K562 (cell line): ENCODE results near the gene COL16A1. TPM values are rescaled to one million over a fixed set of nuclear protein-coding genes. Genes with fewer than 3 reads are reported as not detected.

Source experiments
- CHD1 ChIP-seq: fragments of 200-600 bp; sonication (generic); IDR thresholded peaks from one replicate; pipeline ENCODE4 v1.6.1; 2012; ENCODE audit warnings: mild to moderate bottlenecking, moderate library complexity, low read length, inconsistent platforms
- CTBP1 ChIP-seq: fragments of 450-650 bp; IDR thresholded peaks from 2 replicates; pipeline ENCODE4 v1.6.1; 2016; ENCODE audit warnings: borderline replicate concordance
- ETV5 ChIP-seq: sonication (generic); formaldehyde crosslinking; IDR thresholded peaks from 2 replicates; pipeline ENCODE4 v1.4.0; 2020; ENCODE audit warnings: low read depth, mild to moderate bottlenecking, missing genetic modification reagents
- FOXP4 ChIP-seq: sonication (generic); formaldehyde crosslinking; IDR thresholded peaks from 2 replicates; pipeline ENCODE4 v1.8.0; 2022; ENCODE audit warnings: mild to moderate bottlenecking, missing genetic modification reagents, borderline replicate concordance
- MEF2D ChIP-seq: conservative IDR thresholded peaks from 2 replicates; pipeline ENCODE4 v1.6.1; 2016; ENCODE audit warnings: low read depth, missing genetic modification characterization, missing compliant biosample characterization
- NCOA1 ChIP-seq: fragments of 450-650 bp; IDR thresholded peaks from 2 replicates; pipeline ENCODE4 v1.6.1; 2016; ENCODE audit warnings: low read depth
- NCOA4 ChIP-seq: fragments of 450-650 bp; IDR thresholded peaks from 2 replicates; pipeline ENCODE4 v1.6.1; 2018; ENCODE audit warnings: mild to moderate bottlenecking; ENCODE audit not compliant: partially characterized antibody
- NR0B1 ChIP-seq: fragments of 450-650 bp; IDR thresholded peaks from one replicate; pipeline ENCODE4 v1.6.1; 2018; ENCODE audit warnings: mild to moderate bottlenecking, moderate library complexity; ENCODE audit not compliant: partially characterized antibody
- RAD51 ChIP-seq: fragments of 450-650 bp; IDR thresholded peaks from 2 replicates; pipeline ENCODE4 v1.7.1; 2016; ENCODE audit warnings: low read depth, mild to moderate bottlenecking, borderline replicate concordance
- RBM39 ChIP-seq: fragments of 200-400 bp; formaldehyde crosslinking; optimal IDR thresholded peaks from 2 replicates; pipeline ENCODE3; 2018; ENCODE audit warnings: low read depth, low read length
- TGIF2 ChIP-seq: sonication (generic); formaldehyde crosslinking; IDR thresholded peaks from 2 replicates; pipeline ENCODE4 v1.8.1; 2022; ENCODE audit warnings: mild to moderate bottlenecking, missing genetic modification reagents, moderate library complexity
- TOE1 ChIP-seq, 2 experiments: fragments of 450-650 bp in 1 of 2; sonication (generic) in 1 of 2; formaldehyde crosslinking in 1 of 2; IDR thresholded peaks; 2 replicates each; pipeline versions ENCODE4 v1.7.1 to v1.8.0; 2016 to 2022; ENCODE audit warnings: borderline replicate concordance in 2 of 2, mild to moderate bottlenecking in 2 of 2, antibody characterized with exemption in 1 of 2, inconsistent platforms in 1 of 2, low read depth in 1 of 2, missing genetic modification reagents in 1 of 2, moderate library complexity in 1 of 2
- ZBTB8A ChIP-seq: fragments of 450-650 bp; IDR thresholded peaks from 2 replicates; pipeline ENCODE4 v1.6.1; 2018; ENCODE audit warnings: mild to moderate bottlenecking, moderate library complexity; ENCODE audit not compliant: partially characterized antibody
- ZFP1 ChIP-seq: fragments of 450-650 bp; formaldehyde crosslinking; IDR thresholded peaks from 2 replicates; pipeline ENCODE4 v1.4.0; 2020; ENCODE audit warnings: mild to moderate bottlenecking, mixed read lengths
- ZNF717 ChIP-seq: fragments of 250-450 bp; sonication (Bioruptor Pico); IDR thresholded peaks from 2 replicates; pipeline ENCODE4 v1.5.0; 2021
- polyA plus RNA-seq, 8 experiments: library from polyadenylated mRNA; depleted of rRNA in 4 of 8; stranded (reverse) in 5 of 8; unstranded in 3 of 8; fragments of >200 nt; fragmentation: Nextera tagmentation in 2 of 8; fragmentation: Illumina TruSeq in 1 of 8; extraction: Ambion mirVana in 2 of 8; extraction: Trizol in 1 of 8; gene quantifications; 2 replicates each; pipeline versions ENCODE4 v1.2.1 to v1.2.3, GENCODE V29; 2011 to 2014; ENCODE audit warnings: inconsistent platforms in 1 of 8, missing spikeins in 1 of 8
- total RNA-seq, 7 experiments: library from RNA; depleted of rRNA in 6 of 7; stranded (reverse); fragments of >200 nt in 6 of 7; fragmentation: Illumina TruSeq in 2 of 7; extraction: Trizol in 2 of 7; gene quantifications; 2 replicates each; pipeline versions ENCODE4 v1.2.1 to v1.2.3, GENCODE V29; 2011 to 2021; ENCODE audit warnings: low replicate concordance in 1 of 7
- TF ChIP-seq, protein P1 (sequence below): sonication (generic); formaldehyde crosslinking; IDR thresholded peaks from 2 replicates; pipeline ENCODE4 v1.8.0; 2022; ENCODE audit warnings: mild to moderate bottlenecking, missing genetic modification reagents
- TF ChIP-seq, protein P2 (sequence below): sonication (generic); formaldehyde crosslinking; IDR thresholded peaks from 2 replicates; pipeline ENCODE4 v1.8.1; 2022; ENCODE audit warnings: missing genetic modification reagents
- TF ChIP-seq, protein P3 (sequence below), 2 experiments: IDR thresholded peaks in 1 of 2; conservative IDR thresholded peaks in 1 of 2; 2 replicates each; pipeline ENCODE4 v1.6.1; 2016; ENCODE audit warnings: low read depth in 2 of 2, mild to moderate bottlenecking in 1 of 2, missing compliant biosample characterization in 1 of 2, missing genetic modification characterization in 1 of 2, moderate library complexity in 1 of 2
- TF ChIP-seq, protein P4 (sequence below): fragments of 250-450 bp; sonication (Bioruptor Pico); IDR thresholded peaks from 2 replicates; pipeline ENCODE4 v1.6.1; 2021; ENCODE audit warnings: mild to moderate bottlenecking

The COL16A1 gene
- total and polyA plus RNA-seq, 9 of the 15 experiments (the other 6 are each of a cell fraction or from before 2014, with no cell fraction given) = 0.11 to 0.60 (median 0.11) TPM; not detected in 6

DNA sequence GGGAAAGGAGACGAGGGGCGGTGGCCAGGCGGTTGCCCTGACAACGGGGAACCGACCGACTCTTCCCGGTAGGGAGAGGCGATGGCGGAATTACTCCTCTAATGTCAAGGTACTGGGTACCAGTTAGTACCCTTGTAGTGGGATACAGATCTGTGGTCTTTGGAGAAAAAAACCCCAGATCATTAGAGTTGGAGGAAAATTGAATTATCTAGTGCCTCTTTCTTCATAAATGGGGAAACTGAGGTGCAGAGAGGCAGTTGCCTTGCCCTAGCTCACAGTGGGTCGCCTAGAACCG, 58.6 kb downstream of the COL16A1 start (continued):
- TF ChIP-seq ETV5 (no peak), NR0B1 (no peak), MEF2D (tag) (no peak), TGIF2 (CRISPR knock-in tag) (no peak), FOXP4 (no peak), RBM39 (no peak), ZFP1 (no peak), NCOA4 (no peak), RAD51 (no peak), ZNF717 (CRISPR knock-in tag) (no peak), CHD1 (no peak), TOE1 (IDR thresholded peaks at IDR 0.05; ENCODE audit: borderline replicate concordance) (no peak), TOE1 (CRISPR knock-in tag; IDR thresholded peaks at IDR 0.05; ENCODE audit: borderline replicate concordance, low read depth) (no peak), ZBTB8A (no peak), NCOA1 (no peak), CTBP1 (peak; percentile 46)
- TF ChIP-seq, protein P1, sequence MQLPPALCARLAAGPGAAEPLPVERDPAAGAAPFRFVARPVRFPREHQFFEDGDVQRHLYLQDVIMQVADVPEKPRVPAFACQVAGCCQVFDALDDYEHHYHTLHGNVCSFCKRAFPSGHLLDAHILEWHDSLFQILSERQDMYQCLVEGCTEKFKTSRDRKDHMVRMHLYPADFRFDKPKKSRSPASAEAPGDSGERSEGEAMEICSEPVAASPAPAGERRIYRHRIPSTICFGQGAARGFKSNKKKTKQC = no peak
- TF ChIP-seq, protein P2, sequence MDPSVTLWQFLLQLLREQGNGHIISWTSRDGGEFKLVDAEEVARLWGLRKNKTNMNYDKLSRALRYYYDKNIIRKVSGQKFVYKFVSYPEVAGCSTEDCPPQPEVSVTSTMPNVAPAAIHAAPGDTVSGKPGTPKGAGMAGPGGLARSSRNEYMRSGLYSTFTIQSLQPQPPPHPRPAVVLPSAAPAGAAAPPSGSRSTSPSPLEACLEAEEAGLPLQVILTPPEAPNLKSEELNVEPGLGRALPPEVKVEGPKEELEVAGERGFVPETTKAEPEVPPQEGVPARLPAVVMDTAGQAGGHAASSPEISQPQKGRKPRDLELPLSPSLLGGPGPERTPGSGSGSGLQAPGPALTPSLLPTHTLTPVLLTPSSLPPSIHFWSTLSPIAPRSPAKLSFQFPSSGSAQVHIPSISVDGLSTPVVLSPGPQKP = no peak
- TF ChIP-seq, protein P3, sequence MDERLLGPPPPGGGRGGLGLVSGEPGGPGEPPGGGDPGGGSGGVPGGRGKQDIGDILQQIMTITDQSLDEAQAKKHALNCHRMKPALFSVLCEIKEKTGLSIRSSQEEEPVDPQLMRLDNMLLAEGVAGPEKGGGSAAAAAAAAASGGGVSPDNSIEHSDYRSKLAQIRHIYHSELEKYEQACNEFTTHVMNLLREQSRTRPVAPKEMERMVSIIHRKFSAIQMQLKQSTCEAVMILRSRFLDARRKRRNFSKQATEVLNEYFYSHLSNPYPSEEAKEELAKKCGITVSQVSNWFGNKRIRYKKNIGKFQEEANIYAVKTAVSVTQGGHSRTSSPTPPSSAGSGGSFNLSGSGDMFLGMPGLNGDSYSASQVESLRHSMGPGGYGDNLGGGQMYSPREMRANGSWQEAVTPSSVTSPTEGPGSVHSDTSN (CRISPR knock-in tag; IDR thresholded peaks at IDR 0.05; ENCODE audit: low read depth) = no peak
- TF ChIP-seq, protein P3 (tag; conservative IDR thresholded peaks at IDR 0.05; ENCODE audit: low read depth) = no peak
- TF ChIP-seq, protein P4, sequence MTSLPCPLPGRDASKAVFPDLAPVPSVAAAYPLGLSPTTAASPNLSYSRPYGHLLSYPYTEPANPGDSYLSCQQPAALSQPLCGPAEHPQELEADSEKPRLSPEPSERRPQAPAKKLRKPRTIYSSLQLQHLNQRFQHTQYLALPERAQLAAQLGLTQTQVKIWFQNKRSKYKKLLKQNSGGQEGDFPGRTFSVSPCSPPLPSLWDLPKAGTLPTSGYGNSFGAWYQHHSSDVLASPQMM (CRISPR knock-in tag) = no peak
